Measurements from ENCODE around the gene PRR33. TPM values are rescaled to one million over a fixed set of nuclear protein-coding genes. Genes with fewer than 3 reads are reported as not detected.

The PRR33 gene
- total and polyA plus RNA-seq, 9 donors: 0.01 TPM; not detected in 8

- Histone ChIP-seq H3K27me3 (no peaks in the 10 kb centered on the region), H3K27ac (peak overlapping the region in 1 of 2 donors; percentile 49), H3K9me3 (no peaks in the 10 kb centered on the region), H3K4me1 (ENCODE audit: insufficient read depth) (peaks cover 11% of the 10 kb centered on the region), H3K36me3 (no peaks in the 10 kb centered on the region), H3K4me3 (no peak overlapping the region)
- no peak for DNase-seq
- intact Hi-C loops (cut with DNase I): loop anchor here in 1 of 4 donors (5.0 kb wide), 1 partner anchor 1199 kb away; the partner anchor contains the start of gene EPS8L2
- no peak for TF ChIP-seq EP300 (IDR thresholded peaks at IDR 0.05)
- TF ChIP-seq POLR2A (IDR thresholded peaks at IDR 0.05): no peak
- TF ChIP-seq CTCF (IDR thresholded peaks at IDR 0.05): no peak
- WGBS, 3 donors: 14 to 19% (median 17%) methylated on average over 5 of the region's 5 CpGs
These were observed 14.5 kb upstream of the PRR33 start for GRCh38 chr11:1906181-1906580.

GRCh38 chr11:1899686-1900085 lies 8.0 kb upstream of the PRR33 start:
- intact Hi-C loops (cut with DNase I): loop anchor here in 3 of 4 donors (5.0 to 10.0 kb wide), 2 partner anchors 43 to 45 kb away; partner anchors contain the start of gene MRPL23 (in 2 of the 3)
- Histone ChIP-seq H3K4me3 (no peak overlapping the region), H3K27me3 (no peaks in the 10 kb centered on the region), H3K9me3 (no peaks in the 10 kb centered on the region), H3K27ac (no peak overlapping the region), H3K4me1 (ENCODE audit: insufficient read depth) (no peaks in the 10 kb centered on the region), H3K36me3 (no peaks in the 10 kb centered on the region)
- DNase-seq: no peak
- TF ChIP-seq POLR2A (IDR thresholded peaks at IDR 0.05): no peak
- no peak for TF ChIP-seq EP300 (IDR thresholded peaks at IDR 0.05)
- no peak for TF ChIP-seq CTCF (IDR thresholded peaks at IDR 0.05)
- WGBS, 3 donors: 88 to 91% (median 89%) methylated on average over 5 of the region's 5 CpGs

GRCh38 chr11:1899090-1899489 lies 7.4 kb upstream of the PRR33 start:
- intact Hi-C loops (cut with DNase I): loop anchor here in 3 of 4 donors (5.0 to 10.0 kb wide), 2 partner anchors 43 to 46 kb away; partner anchors contain the start of gene MRPL23 (in 2 of the 3)

GRCh38 chr11:1896923-1897322 lies 5.2 kb upstream of the PRR33 start:
- Histone ChIP-seq H3K36me3 (no peaks in the 10 kb centered on the region), H3K4me1 (ENCODE audit: insufficient read depth) (no peaks in the 10 kb centered on the region), H3K27me3 (no peaks in the 10 kb centered on the region), H3K9me3 (no peaks in the 10 kb centered on the region), H3K27ac (no peak overlapping the region), H3K4me3 (no peak overlapping the region)
- TF ChIP-seq POLR2A (IDR thresholded peaks at IDR 0.05) (no peak), EP300 (IDR thresholded peaks at IDR 0.05) (no peak), CTCF (IDR thresholded peaks at IDR 0.05) (no peak)
- WGBS, 3 donors: 85 to 88% (median 86%) methylated on average over 12 of the region's 12 CpGs
- intact Hi-C loops (cut with DNase I): loop anchor here in 3 of 4 donors (5.0 to 10.0 kb wide), 2 partner anchors 45 to 48 kb away; partner anchors contain the start of gene MRPL23 (in 2 of the 3)
- DNase-seq: peak in 1 of 5 donors; percentile 2

More at GRCh38 chr11:1899090-1899489, 7.4 kb upstream of the PRR33 start:
- H3K27me3 ChIP-seq: no peaks in the 10 kb centered on the region
- no peak for TF ChIP-seq EP300 (IDR thresholded peaks at IDR 0.05)
- no peak for TF ChIP-seq POLR2A (IDR thresholded peaks at IDR 0.05)
- TF ChIP-seq CTCF (IDR thresholded peaks at IDR 0.05): no peak
- H3K4me3 ChIP-seq: no peak overlapping the region
- no peaks in the 10 kb centered on the region for H3K4me1 ChIP-seq (ENCODE audit: insufficient read depth)
- H3K36me3 ChIP-seq: no peaks in the 10 kb centered on the region
- H3K9me3 ChIP-seq: no peaks in the 10 kb centered on the region
- DNase-seq: no peak
- H3K27ac ChIP-seq: no peak overlapping the region
- WGBS, 3 donors: 94 to 96% (median 95%) methylated on average over 4 of the region's 4 CpGs
